Endometrial microvascular endothelial cells (primary cell): Measurements from ENCODE around the gene TCEAL4. TPM values are rescaled to one million over a fixed set of nuclear protein-coding genes. Genes with fewer than 3 reads are reported as not detected.
"Not testable (repeated sequence)": the region's sequence is repeated elsewhere in the genome, so short reads cannot be mapped to it uniquely, and the experiment has no call there.

Source experiments
- in situ Hi-C: cut with HindIII; loops from 2 replicates; pipeline ENCODE4 v1.10.0; 2017; ENCODE audit warnings: low sequenced_read_pairs, low pct_unique_long_range_greater_than_20kb; ENCODE audit errors: inconsistent ontology term
- total RNA-seq: library from RNA; depleted of rRNA; stranded (reverse); fragments of >200 nt; gene quantifications from one replicate; pipeline ENCODE4 v1.2.3, GENCODE V29; 2015; ENCODE audit errors: inconsistent ontology term

TCEAL4 gene
- total RNA-seq, 1 donor from 2014 or later: 25.8 TPM

- in situ Hi-C loops: no loop called here
Measured at GRCh38 chrX:103584596-103584995, 719 bp upstream of the TCEAL4 start.

GRCh38 chrX:103586314-103586646 lies 965 bp downstream of the TCEAL4 start:
- in situ Hi-C loops: no loop called here

GRCh38 chrX:103586659-103587058 lies 1.3 kb downstream of the TCEAL4 start:
- in situ Hi-C loops: no loop called here

- in situ Hi-C loops: not testable (repeated sequence)
Measured at GRCh38 chrX:103592295-103592694, 7.0 kb downstream of the TCEAL4 start.

- in situ Hi-C loops: not testable (repeated sequence)
Measured at GRCh38 chrX:103595202-103595601, 9.9 kb downstream of the TCEAL4 start.

GRCh38 chrX:103607364-103608305 lies 22.3 kb downstream of the TCEAL4 start, which contains the start of gene TCEAL3:
Gene TCEAL3 (plus strand): TSS chrX:103607963. CDS start chrX:103609065, 1,102 bp downstream.
- in situ Hi-C loops: no loop called here

GRCh38 chrX:103608306-103608963 lies 23.1 kb downstream of the TCEAL4 start:
- in situ Hi-C loops: no loop called here

GRCh38 chrX:103610282-103610681 lies 25.0 kb downstream of the TCEAL4 start:
- in situ Hi-C loops: no loop called here

- in situ Hi-C loops: no loop called here
Measured at GRCh38 chrX:103613362-103613890, 28.1 kb downstream of the TCEAL4 start.

- in situ Hi-C loops: no loop called here
Measured at GRCh38 chrX:103614999-103615398, 29.7 kb downstream of the TCEAL4 start.

- in situ Hi-C loops: no loop called here
Measured at GRCh38 chrX:103615781-103616371, 30.6 kb downstream of the TCEAL4 start.

GRCh38 chrX:103616676-103617186 lies 31.4 kb downstream of the TCEAL4 start:
- in situ Hi-C loops: no loop called here

- in situ Hi-C loops: no loop called here
Measured at GRCh38 chrX:103624111-103624510, 38.8 kb downstream of the TCEAL4 start.

GRCh38 chrX:103626855-103627254 lies 41.5 kb downstream of the TCEAL4 start:
- in situ Hi-C loops: no loop called here

- in situ Hi-C loops: no loop called here
Measured at GRCh38 chrX:103628386-103629317, 43.3 kb downstream of the TCEAL4 start, which contains the start of gene TCEAL1. Gene TCEAL1 (plus strand): TSS chrX:103628975. CDS start chrX:103629917, 942 bp downstream.

GRCh38 chrX:103629318-103630170 lies 44.2 kb downstream of the TCEAL4 start:
- in situ Hi-C loops: no loop called here

- in situ Hi-C loops: no loop called here
Measured at GRCh38 chrX:103630171-103630511, 44.8 kb downstream of the TCEAL4 start.
